ENCODE measurements around the gene TSPAN9. TPM values are rescaled to one million over a fixed set of nuclear protein-coding genes. Genes with fewer than 3 reads are reported as not detected.

Gene TSPAN9
- total RNA-seq, 1 donor from 2014 or later = 17.7 TPM

GRCh38 chr12:3038166-3038565, 39.0 kb upstream of the TSPAN9 start:
- no peak for TF ChIP-seq CTCF (IDR thresholded peaks at IDR 0.05; ENCODE audit: insufficient read depth, low read length, poor library complexity, severe bottlenecking)
- no peak for DNase-seq (ENCODE audit: low read depth)
- Histone ChIP-seq H3K4me3 (ENCODE audit: low read depth, low read length) (no peak overlapping the region), H3K36me3 (ENCODE audit: control insufficient read depth, insufficient read depth, low read length) (peaks cover 4% of the 10 kb centered on the region), H3K27me3 (ENCODE audit: control insufficient read depth, insufficient read depth, low read length) (no peaks in the 10 kb centered on the region)

DNA sequence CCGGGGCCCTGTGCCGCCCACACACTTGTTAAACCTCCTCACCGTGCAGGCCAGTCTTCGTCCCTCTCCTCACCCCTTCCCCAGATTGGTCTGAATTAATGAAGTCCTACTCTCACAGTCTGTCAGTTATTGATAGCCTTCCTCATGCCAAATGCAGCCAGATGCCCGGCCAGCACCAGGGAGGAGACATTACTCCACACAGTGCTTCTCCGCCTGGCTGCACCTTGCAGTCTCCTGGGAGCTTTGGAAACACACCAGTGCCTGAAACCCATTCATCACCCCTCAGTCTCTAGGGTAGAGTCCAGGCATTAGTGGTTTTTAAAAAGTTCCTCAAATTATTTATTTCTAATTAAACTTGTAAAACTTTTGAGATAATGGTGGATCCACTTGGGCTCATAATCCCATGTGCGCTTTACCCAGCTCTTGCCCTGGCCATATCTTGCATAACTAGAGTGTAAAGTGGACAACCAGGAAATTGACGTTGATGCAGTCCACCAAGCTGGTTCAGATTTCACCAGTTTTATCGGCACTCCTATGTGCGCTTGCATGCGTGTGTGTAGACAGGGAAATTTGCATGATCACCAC, 38.2 kb upstream of the TSPAN9 start:
- H3K36me3 ChIP-seq (ENCODE audit: control insufficient read depth, insufficient read depth, low read length) = peaks cover 4% of the 10 kb centered on the region
- TF ChIP-seq CTCF (IDR thresholded peaks at IDR 0.05; ENCODE audit: insufficient read depth, low read length, poor library complexity, severe bottlenecking) = no peak
- no peaks in the 10 kb centered on the region for H3K27me3 ChIP-seq (ENCODE audit: control insufficient read depth, insufficient read depth, low read length)
- DNase-seq (ENCODE audit: low read depth) = no peak
- no peak overlapping the region for H3K4me3 ChIP-seq (ENCODE audit: low read depth, low read length)

- TF ChIP-seq CTCF (IDR thresholded peaks at IDR 0.05; ENCODE audit: insufficient read depth, low read length, poor library complexity, severe bottlenecking) = no peak
- DNase-seq (ENCODE audit: low read depth) = no peak
- H3K27me3 ChIP-seq (ENCODE audit: control insufficient read depth, insufficient read depth, low read length) = no peaks in the 10 kb centered on the region
- peaks cover 4% of the 10 kb centered on the region for H3K36me3 ChIP-seq (ENCODE audit: control insufficient read depth, insufficient read depth, low read length)
- H3K4me3 ChIP-seq (ENCODE audit: low read depth, low read length) = no peak overlapping the region
These were observed 37.0 kb upstream of the TSPAN9 start for GRCh38 chr12:3040026-3040656.

GRCh38 chr12:3040663-3041544, 36.3 kb upstream of the TSPAN9 start:
- DNase-seq (ENCODE audit: low read depth) = no peak
- Histone ChIP-seq H3K27me3 (ENCODE audit: control insufficient read depth, insufficient read depth, low read length) (no peaks in the 10 kb centered on the region), H3K36me3 (ENCODE audit: control insufficient read depth, insufficient read depth, low read length) (peaks cover 4% of the 10 kb centered on the region), H3K4me3 (ENCODE audit: low read depth, low read length) (no peak overlapping the region)
- no peak for TF ChIP-seq CTCF (IDR thresholded peaks at IDR 0.05; ENCODE audit: insufficient read depth, low read length, poor library complexity, severe bottlenecking)

- no peak overlapping the region for H3K4me3 ChIP-seq (ENCODE audit: low read depth, low read length)
- peaks cover 3% of the 10 kb centered on the region for H3K36me3 ChIP-seq (ENCODE audit: control insufficient read depth, insufficient read depth, low read length)
- peak; percentile 32 for DNase-seq (ENCODE audit: low read depth)
- H3K27me3 ChIP-seq (ENCODE audit: control insufficient read depth, insufficient read depth, low read length) = no peaks in the 10 kb centered on the region
- TF ChIP-seq CTCF (IDR thresholded peaks at IDR 0.05; ENCODE audit: insufficient read depth, low read length, poor library complexity, severe bottlenecking) = peak; percentile 73
These were observed 35.5 kb upstream of the TSPAN9 start for GRCh38 chr12:3041558-3042164.

Measured in kidney epithelial cell (primary cell).